HG03280 (cell line): ENCODE data around the gene ZNF26.
"Not testable (repeated sequence)": the region's sequence is repeated elsewhere in the genome, so short reads cannot be mapped to it uniquely, and the experiment has no call there.

ENCODE experiments used
- ATAC-seq: cut with Tn5 transposase; IDR thresholded peaks from one replicate; pipeline ENCODE4 v1.9.1; 2021; ENCODE audit warnings: mild to moderate bottlenecking, moderate library complexity; ENCODE audit not compliant: unreplicated experiment

The ZNF26 gene

GRCh38 chr12:132955094-132956010 is 30.8 kb upstream of the ZNF26 start:
- peak; percentile 29 for ATAC-seq

GRCh38 chr12:132956011-132956788 is 30.0 kb upstream of the ZNF26 start, which contains the start of gene ZNF605:
ZNF605 (minus strand) TSS chr12:132956306; CDS start chr12:132945635, 10,671 bp downstream.
- peak; percentile 95 for ATAC-seq

- ATAC-seq = not testable (repeated sequence)
Observed at GRCh38 chr12:132961790-132962189, 24.4 kb upstream of the ZNF26 start.

GRCh38 chr12:132963947-132964346 is 22.2 kb upstream of the ZNF26 start:
- ATAC-seq = not testable (repeated sequence)

- no peak for ATAC-seq
Observed at GRCh38 chr12:132965796-132966195, 20.4 kb upstream of the ZNF26 start.

- no peak for ATAC-seq
Observed at GRCh38 chr12:132966676-132967415, 19.3 kb upstream of the ZNF26 start.

- ATAC-seq = no peak
Observed at GRCh38 chr12:132967736-132968135, 18.4 kb upstream of the ZNF26 start.

GRCh38 chr12:132972374-132972773 is 13.8 kb upstream of the ZNF26 start:
- no peak for ATAC-seq

GRCh38 chr12:132976870-132977269 is 9.3 kb upstream of the ZNF26 start:
- not testable (repeated sequence) for ATAC-seq

GRCh38 chr12:132986885-132987225 is 688 bp downstream of the ZNF26 start:
- ATAC-seq = no peak

- ATAC-seq = no peak
Observed at GRCh38 chr12:132998741-132999140, 12.6 kb downstream of the ZNF26 start.

- no peak for ATAC-seq
Observed at GRCh38 chr12:133010657-133011297, 24.6 kb downstream of the ZNF26 start.

GRCh38 chr12:133023566-133023965 is 37.4 kb downstream of the ZNF26 start:
- ATAC-seq = no peak

GRCh38 chr12:133026996-133027395 is 40.8 kb downstream of the ZNF26 start:
- ATAC-seq = no peak

- ATAC-seq = peak; percentile 96
Observed at GRCh38 chr12:133037207-133038005, 51.2 kb downstream of the ZNF26 start, which contains the start of gene ZNF84. ZNF84 (plus strand) TSS chr12:133037509; CDS start chr12:133041468, 3,959 bp downstream.

- no peak for ATAC-seq
Observed at GRCh38 chr12:133038118-133038709, 52.0 kb downstream of the ZNF26 start.

- no peak for ATAC-seq
Observed at GRCh38 chr12:133046698-133047097, 60.5 kb downstream of the ZNF26 start.

GRCh38 chr12:133057446-133057845 is 71.3 kb downstream of the ZNF26 start:
- no peak for ATAC-seq
